A549 (cell line): ENCODE results near the gene MYOF. TPM values are rescaled to one million over a fixed set of nuclear protein-coding genes. Genes with fewer than 3 reads are reported as not detected.

ENCODE experiments used
- ATAC-seq, 2 experiments: fragments of 200-7000 bp in 1 of 2; fragments of >200 bp in 1 of 2; cut with Nextera tagmentation in 1 of 2; cut with Tn5 transposase in 1 of 2; 3 replicates each; pipeline versions ENCODE4 v1.8.0 to v1.9.1; 2018 to 2020; ENCODE audit warnings: mild to moderate bottlenecking in 1 of 2, moderate library complexity in 1 of 2
- CTCF ChIA-PET: fragments of 300-600 bp; sonication (Branson Sonifier 250); formaldehyde crosslinking; extraction: SDS; loops from one replicate; lab custom pipeline; 2021; ENCODE audit warnings: antibody characterized with exemption, inconsistent platforms; lab: Yijun Ruan, JAX
- POLR2A ChIA-PET: fragments of 350-600 bp; formaldehyde crosslinking; extraction: SDS; loops from one replicate; lab custom pipeline; 2021; ENCODE audit warnings: antibody characterized with exemption, inconsistent platforms; lab: Yijun Ruan, JAX
- DNase-seq, 2 experiments: peaks; one replicate each; pipeline versions ENCODE4 v3.0.0 to v3.0.0-alpha.2; 2011 to 2016; ENCODE audit warnings: low read depth in 1 of 2, low spot score in 1 of 2
- FAIRE-seq: peaks from 2 replicates; lab custom pipeline; 2011; peaks lifted over from hg19 to GRCh38; lab: Jason Lieb, UNC
- H3K27ac ChIP-seq, 2 experiments: fragments of >200 bp; sonication (Bioruptor Twin); formaldehyde crosslinking; 3 replicates each; pipeline ENCODE4 v1.5.1; 2016 to 2017
- H3K4me1 ChIP-seq: fragments of >200 bp; sonication (Bioruptor Twin); formaldehyde crosslinking; 3 replicates; pipeline ENCODE4 v1.6.1; 2016
- H3K4me2 ChIP-seq: fragments of >200 bp; sonication (Bioruptor Twin); formaldehyde crosslinking; 3 replicates; pipeline ENCODE4 v1.6.1; 2016
- H3K4me3 ChIP-seq: fragments of >200 bp; sonication (Bioruptor Twin); formaldehyde crosslinking; 3 replicates; pipeline ENCODE4 v1.5.1; 2016
- H3K9me3 ChIP-seq: fragments of >200 bp; sonication (Bioruptor Twin); formaldehyde crosslinking; 3 replicates; pipeline ENCODE4 v1.6.1; 2016
- BHLHE40 ChIP-seq: IDR thresholded peaks from 2 replicates; pipeline ENCODE4 v1.6.1; 2012; ENCODE audit warnings: low read depth, low read length, inconsistent platforms
- CEBPB ChIP-seq, 2 experiments: fragments of >200 bp in 1 of 2; sonication (Bioruptor Twin) in 1 of 2; formaldehyde crosslinking in 1 of 2; IDR thresholded peaks; 2 replicates each; pipeline ENCODE4 v1.6.1; 2012 to 2016
- CHD2 ChIP-seq: fragments of 150-350 bp; IDR thresholded peaks from 2 replicates; pipeline ENCODE4 v1.6.1; 2014; ENCODE audit warnings: low read length; ENCODE audit not compliant: partially characterized antibody
- EHF ChIP-seq: fragments of 250-450 bp; sonication (Bioruptor Pico); IDR thresholded peaks from 2 replicates; pipeline ENCODE4 v1.5.0; 2020; ENCODE audit warnings: mild to moderate bottlenecking
- EP300 ChIP-seq, 2 experiments: fragments of >200 bp; sonication (Bioruptor Twin); formaldehyde crosslinking; IDR thresholded peaks; 2 replicates in 1 of 2; 3 replicates in 1 of 2; pipeline ENCODE4 v1.6.1; 2016 to 2017
- FOSB ChIP-seq: fragments of 250-450 bp; sonication (Bioruptor Pico); IDR thresholded peaks from 2 replicates; pipeline ENCODE4 v1.5.0; 2020; ENCODE audit warnings: mild to moderate bottlenecking, moderate library complexity
- FOSL2 ChIP-seq, 2 experiments: fragments of 450-650 bp in 1 of 2; fragments of >200 bp in 1 of 2; sonication (Bioruptor Twin) in 1 of 2; formaldehyde crosslinking; IDR thresholded peaks; 2 replicates each; pipeline versions ENCODE4 v1.5.0 to v1.6.1; 2016 to 2020; ENCODE audit warnings: mild to moderate bottlenecking in 1 of 2, moderate library complexity in 1 of 2
- FOXS1 ChIP-seq: fragments of 250-450 bp; sonication (Bioruptor Pico); IDR thresholded peaks from 2 replicates; pipeline ENCODE4 v1.5.0; 2020; ENCODE audit warnings: mild to moderate bottlenecking, moderate library complexity
- GATA3 ChIP-seq: IDR thresholded peaks from 2 replicates; pipeline ENCODE4 v1.6.1; 2012; ENCODE audit warnings: borderline replicate concordance
- HEYL ChIP-seq: fragments of 250-450 bp; sonication (Bioruptor Pico); IDR thresholded peaks from 2 replicates; pipeline ENCODE4 v1.8.0; 2021; ENCODE audit warnings: mild to moderate bottlenecking, moderate library complexity
- HOXB13 ChIP-seq: fragments of 250-450 bp; sonication (Bioruptor Pico); IDR thresholded peaks from 2 replicates; pipeline ENCODE4 v1.5.0; 2020; ENCODE audit warnings: low read depth, mild to moderate bottlenecking, moderate library complexity
- HOXB5 ChIP-seq: fragments of 250-450 bp; sonication (Bioruptor Pico); IDR thresholded peaks from 2 replicates; pipeline ENCODE4 v1.5.0; 2020; ENCODE audit warnings: mild to moderate bottlenecking, moderate library complexity
- JUN ChIP-seq, 2 experiments: fragments of >200 bp; sonication (Bioruptor Twin); formaldehyde crosslinking; IDR thresholded peaks; 2 replicates in 1 of 2; 3 replicates in 1 of 2; pipeline ENCODE4 v1.6.1; 2016 to 2017
- JUNB ChIP-seq: fragments of >200 bp; sonication (Bioruptor Twin); formaldehyde crosslinking; IDR thresholded peaks from 2 replicates; pipeline ENCODE4 v1.6.1; 2016
- NR3C1 ChIP-seq: fragments of >200 bp; sonication (Bioruptor Twin); formaldehyde crosslinking; IDR thresholded peaks from 3 replicates; pipeline ENCODE4 v1.6.1; 2017
- RAD21 ChIP-seq, 2 experiments: fragments of >200 bp in 1 of 2; sonication (Bioruptor Twin) in 1 of 2; formaldehyde crosslinking in 1 of 2; IDR thresholded peaks in 1 of 2; conservative IDR thresholded peaks in 1 of 2; 2 replicates in 1 of 2; 3 replicates in 1 of 2; pipeline ENCODE4 v1.6.1; 2012 to 2018; ENCODE audit warnings: inconsistent platforms in 1 of 2
- RCOR1 ChIP-seq: fragments of 150-350 bp; IDR thresholded peaks from 2 replicates; pipeline ENCODE4 v1.6.1; 2014; ENCODE audit warnings: antibody characterized with exemption, low read length, low read depth
- RFX5 ChIP-seq: fragments of 450-650 bp; IDR thresholded peaks from 2 replicates; pipeline ENCODE4 v1.7.1; 2014; ENCODE audit warnings: antibody characterized with exemption, mild to moderate bottlenecking, moderate library complexity
- SMC3 ChIP-seq: fragments of >200 bp; sonication (Bioruptor Twin); formaldehyde crosslinking; IDR thresholded peaks from 3 replicates; pipeline ENCODE4 v1.6.1; 2018; ENCODE audit warnings: inconsistent platforms
- TFCP2L1 ChIP-seq: fragments of 250-450 bp; sonication (Bioruptor Pico); IDR thresholded peaks from 2 replicates; pipeline ENCODE4 v1.5.0; 2021; ENCODE audit warnings: mild to moderate bottlenecking
- TP53 ChIP-seq: fragments of 250-450 bp; sonication (Bioruptor Pico); IDR thresholded peaks from 2 replicates; pipeline ENCODE4 v1.5.0; 2021; ENCODE audit warnings: mild to moderate bottlenecking, moderate library complexity
- ZFP36 ChIP-seq: fragments of 450-650 bp; IDR thresholded peaks from 2 replicates; pipeline ENCODE4 v1.6.1; 2014; ENCODE audit warnings: borderline replicate concordance; ENCODE audit not compliant: partially characterized antibody
- ZNF302 ChIP-seq: fragments of 250-450 bp; sonication (Bioruptor Pico); IDR thresholded peaks from 2 replicates; pipeline ENCODE4 v1.9.0; 2021; ENCODE audit warnings: inconsistent platforms, mild to moderate bottlenecking, moderate library complexity
- ZSCAN20 ChIP-seq: fragments of 250-450 bp; sonication (Bioruptor Pico); IDR thresholded peaks from 2 replicates; pipeline ENCODE4 v1.8.0; 2022; ENCODE audit warnings: mild to moderate bottlenecking, moderate library complexity
- WGBS: methylation state at CpG from one replicate; pipeline ENCODE4 v1.1.6; 2017; ENCODE audit errors: missing lambda C conversion rate; 5-methylcytosine and 5-hydroxymethylcytosine counted together
- polyA plus RNA-seq, 4 experiments: library from polyadenylated mRNA; depleted of rRNA in 3 of 4; stranded (reverse); fragments of >200 nt; fragmentation: RNase III in 1 of 4; extraction: RNeasy Plus Mini Kit Qiagen cat#74134 plus additional on column Dnase treatment in 1 of 4; gene quantifications; 2 replicates in 3 of 4; 3 replicates in 1 of 4; pipeline ENCODE4 v1.2.3, GENCODE V29; 2011 to 2017
- TF ChIP-seq, protein P1 (sequence below): fragments of 450-650 bp; IDR thresholded peaks from 2 replicates; pipeline ENCODE4 v1.6.1; 2014; ENCODE audit warnings: antibody characterized with exemption
- TF ChIP-seq, protein P2 (sequence below): fragments of >200 bp; sonication (Bioruptor Twin); formaldehyde crosslinking; IDR thresholded peaks from 3 replicates; pipeline ENCODE4 v1.6.1; 2016
- TF ChIP-seq, protein P3 (sequence below): fragments of 250-450 bp; sonication (Bioruptor Pico); IDR thresholded peaks from 2 replicates; pipeline ENCODE4 v1.5.0; 2020; ENCODE audit warnings: low read depth, mild to moderate bottlenecking, moderate library complexity
- TF ChIP-seq, protein P4 (sequence below): fragments of 250-450 bp; sonication (Bioruptor Pico); IDR thresholded peaks from 2 replicates; pipeline ENCODE4 v1.5.0; 2021; ENCODE audit warnings: mild to moderate bottlenecking, moderate library complexity, borderline replicate concordance

The MYOF gene
- polyA plus RNA-seq, 2 of the 4 experiments (the other 2 are of a cell fraction): 190 to 265 TPM

DNA sequence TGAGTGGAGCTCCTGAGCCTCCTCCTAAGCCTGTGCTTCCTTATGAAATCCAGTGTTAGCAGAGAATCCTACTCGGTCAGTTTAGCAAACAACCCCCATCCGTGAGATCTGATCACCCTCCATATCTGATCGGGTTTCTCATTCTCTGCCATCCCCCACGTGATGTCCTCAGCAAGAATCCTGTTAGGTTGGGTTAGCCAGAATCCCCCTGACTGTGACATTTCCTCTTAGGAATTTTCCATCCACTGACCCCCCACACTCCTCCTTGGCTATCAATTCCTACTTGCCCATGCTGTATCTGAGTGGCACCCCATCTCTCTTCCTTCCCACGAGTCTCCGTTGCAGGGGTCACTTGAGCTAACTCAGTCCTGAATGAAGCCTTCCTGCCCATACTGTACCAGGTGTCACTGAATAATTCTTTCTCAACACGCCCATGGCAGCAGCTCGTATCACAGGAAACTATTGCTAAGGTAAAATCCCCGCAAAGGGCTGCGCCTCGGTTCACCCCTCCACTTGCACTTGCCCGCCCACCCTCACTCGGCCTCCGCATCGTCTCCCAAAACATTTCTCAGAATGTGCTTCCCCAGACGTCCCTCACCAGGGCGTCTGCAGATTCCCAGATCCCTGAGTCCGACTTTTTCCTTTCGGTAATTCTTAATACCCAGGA, 44.1 kb downstream of the MYOF start:
- DNase-seq: peak in 1 of 2 experiments; percentile 45
- CTCF ChIA-PET: interaction anchor here (0.9 to 12.3 kb wide), 14 partner anchors 9 to 79 kb away, joined by 3 to 83 read pairs (median 4); partner anchors contain the start of gene MYOF
- TF ChIP-seq FOSB (no peak), HOXB5 (CRISPR knock-in tag) (0 out of 2 replicates have a peak, but pooled peaks have one; percentile 10), HEYL (CRISPR knock-in tag) (0 out of 2 replicates have a peak, but pooled peaks have one; percentile 1)
- TF ChIP-seq, protein P1, sequence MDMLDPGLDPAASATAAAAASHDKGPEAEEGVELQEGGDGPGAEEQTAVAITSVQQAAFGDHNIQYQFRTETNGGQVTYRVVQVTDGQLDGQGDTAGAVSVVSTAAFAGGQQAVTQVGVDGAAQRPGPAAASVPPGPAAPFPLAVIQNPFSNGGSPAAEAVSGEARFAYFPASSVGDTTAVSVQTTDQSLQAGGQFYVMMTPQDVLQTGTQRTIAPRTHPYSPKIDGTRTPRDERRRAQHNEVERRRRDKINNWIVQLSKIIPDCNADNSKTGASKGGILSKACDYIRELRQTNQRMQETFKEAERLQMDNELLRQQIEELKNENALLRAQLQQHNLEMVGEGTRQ: peak; percentile 47
- H3K9me3 ChIP-seq: no peaks in the 10 kb centered on the region
- H3K4me3 ChIP-seq: no peak overlapping the region
- 69% methylated on average over 19 of the region's 19 CpGs for WGBS
- H3K4me2 ChIP-seq: peak overlapping the region; percentile 83
- no peak for FAIRE-seq
- peak overlapping the region; percentile 97 to 98 for H3K27ac ChIP-seq
- POLR2A ChIA-PET: interaction anchor here (1.1 to 3.2 kb wide), 10 partner anchors 8 to 44 kb away, joined by 3 to 36 read pairs (median 16); partner anchors contain the start of gene MYOF
- ATAC-seq: peak in 1 of 2 experiments; percentile 3; a peak in 4 of 6 replicates
- peaks cover 93% of the 10 kb centered on the region for H3K4me1 ChIP-seq

DNA sequence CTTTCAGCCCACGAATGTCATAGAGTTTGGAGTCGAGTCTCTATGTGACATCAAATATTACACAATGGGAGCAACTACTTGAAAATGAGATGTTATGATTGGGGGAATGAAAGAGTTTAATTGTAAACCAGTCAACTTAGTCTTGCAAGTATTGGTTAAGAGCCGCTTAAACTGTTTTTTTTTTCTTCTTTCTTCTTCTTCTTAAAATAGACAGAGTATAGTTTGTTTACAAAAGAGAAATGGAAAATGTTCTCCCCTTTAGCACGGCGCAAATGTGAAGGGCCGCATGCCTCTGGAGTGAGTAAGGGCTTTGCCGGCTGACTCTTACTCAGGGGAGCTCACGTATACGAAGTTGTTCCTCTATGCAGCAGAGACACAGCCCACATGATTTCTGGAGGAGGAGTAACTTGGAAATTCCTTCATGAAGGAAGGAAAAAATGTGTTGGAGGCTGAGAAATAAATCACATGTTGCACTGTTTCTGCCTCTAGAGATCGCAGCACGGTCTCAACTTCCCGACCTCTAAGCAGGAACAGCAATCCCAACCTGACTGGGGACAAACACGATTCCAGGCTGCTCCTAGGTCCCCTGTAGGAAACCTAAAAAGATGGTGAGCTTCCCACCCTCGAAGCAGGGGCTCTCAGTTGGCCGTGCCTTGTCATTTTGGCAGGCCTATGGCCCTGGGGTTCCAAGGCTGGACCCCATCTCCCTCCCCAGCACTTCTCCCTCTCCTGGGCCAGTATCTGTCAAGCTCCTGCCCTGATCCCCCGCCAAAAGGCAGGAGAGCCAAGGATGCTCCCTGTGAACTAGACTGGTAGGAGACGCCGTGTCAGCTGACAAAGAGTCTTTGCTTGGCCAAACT, 44.8 kb downstream of the MYOF start:
- Histone ChIP-seq H3K4me3 (peak overlapping the region; percentile 13; the same call in 2 of the 3 replicates), H3K27ac (peak overlapping the region; percentile 97 to 98), H3K4me2 (peak overlapping the region; percentile 83), H3K9me3 (no peaks in the 10 kb centered on the region), H3K4me1 (peaks cover 93% of the 10 kb centered on the region)
- ChIA-PET CTCF (interaction anchor here (0.7 to 12.3 kb wide), 16 partner anchors 8 to 243 kb away, joined by 3 to 83 read pairs (median 4); partner anchors contain the start of gene MYOF), POLR2A (interaction anchor here (0.6 to 3.2 kb wide), 14 partner anchors 9 to 965 kb away, joined by 3 to 36 read pairs (median 9); partner anchors contain the start of gene MYOF)
- ATAC-seq (peak; percentile 93 to 94), FAIRE-seq (peak; percentile 51), DNase-seq (peak; percentile 89 to 96)
- 12% methylated on average over 17 of the region's 18 CpGs for WGBS
- TF ChIP-seq HOXB13 (CRISPR knock-in tag) (peak; percentile 92), TP53 (peak; percentile 90), HEYL (CRISPR knock-in tag) (peak; percentile 83; the same call in 1 of the 2 replicates), GATA3 (peak; percentile 86), NR3C1 (no peak), EP300 (IDR thresholded peaks at IDR 0.05) (peak in 1 of 2 experiments; percentile 52; a peak in 2 of 5 replicates), RFX5 (no peak), TFCP2L1 (CRISPR knock-in tag) (0 out of 2 replicates have a peak, but pooled peaks have one; percentile 49), ZSCAN20 (CRISPR knock-in tag) (peak; percentile 21), JUNB (peak; percentile 87), CEBPB (IDR thresholded peaks at IDR 0.05) (peak; percentile 88 to 93), BHLHE40 (peak; percentile 57), JUN (IDR thresholded peaks at IDR 0.05) (peak; percentile 78 to 93; a peak in 3 of 5 replicates), EHF (CRISPR knock-in tag) (peak; percentile 82), RCOR1 (no peak), ZNF302 (CRISPR knock-in tag) (peak; percentile 71; the same call in 1 of the 2 replicates), FOXS1 (peak; percentile 60; the same call in 1 of the 2 replicates), CHD2 (no peak), RAD21 (conservative IDR thresholded peaks at IDR 0.05 in 1 of 2, IDR thresholded peaks at IDR 0.05 in 1 of 2) (peak in 1 of 2 experiments; percentile 22; a peak in 3 of 5 replicates), ZFP36 (no peak), SMC3 (peak; percentile 8; the same call in 1 of the 3 replicates), FOSL2 (IDR thresholded peaks at IDR 0.05) (peak; percentile 68; the same call in 1 of the 2 replicates), FOSL2 (CRISPR knock-in tag; IDR thresholded peaks at IDR 0.05) (peak; percentile 94)
- TF ChIP-seq, protein P2, sequence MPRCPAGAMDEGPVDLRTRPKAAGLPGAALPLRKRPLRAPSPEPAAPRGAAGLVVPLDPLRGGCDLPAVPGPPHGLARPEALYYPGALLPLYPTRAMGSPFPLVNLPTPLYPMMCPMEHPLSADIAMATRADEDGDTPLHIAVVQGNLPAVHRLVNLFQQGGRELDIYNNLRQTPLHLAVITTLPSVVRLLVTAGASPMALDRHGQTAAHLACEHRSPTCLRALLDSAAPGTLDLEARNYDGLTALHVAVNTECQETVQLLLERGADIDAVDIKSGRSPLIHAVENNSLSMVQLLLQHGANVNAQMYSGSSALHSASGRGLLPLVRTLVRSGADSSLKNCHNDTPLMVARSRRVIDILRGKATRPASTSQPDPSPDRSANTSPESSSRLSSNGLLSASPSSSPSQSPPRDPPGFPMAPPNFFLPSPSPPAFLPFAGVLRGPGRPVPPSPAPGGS: no peak
- TF ChIP-seq, protein P3, sequence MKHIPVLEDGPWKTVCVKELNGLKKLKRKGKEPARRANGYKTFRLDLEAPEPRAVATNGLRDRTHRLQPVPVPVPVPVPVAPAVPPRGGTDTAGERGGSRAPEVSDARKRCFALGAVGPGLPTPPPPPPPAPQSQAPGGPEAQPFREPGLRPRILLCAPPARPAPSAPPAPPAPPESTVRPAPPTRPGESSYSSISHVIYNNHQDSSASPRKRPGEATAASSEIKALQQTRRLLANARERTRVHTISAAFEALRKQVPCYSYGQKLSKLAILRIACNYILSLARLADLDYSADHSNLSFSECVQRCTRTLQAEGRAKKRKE (CRISPR knock-in tag): peak; percentile 85
- TF ChIP-seq, protein P1: peak; percentile 79
- TF ChIP-seq, protein P4, sequence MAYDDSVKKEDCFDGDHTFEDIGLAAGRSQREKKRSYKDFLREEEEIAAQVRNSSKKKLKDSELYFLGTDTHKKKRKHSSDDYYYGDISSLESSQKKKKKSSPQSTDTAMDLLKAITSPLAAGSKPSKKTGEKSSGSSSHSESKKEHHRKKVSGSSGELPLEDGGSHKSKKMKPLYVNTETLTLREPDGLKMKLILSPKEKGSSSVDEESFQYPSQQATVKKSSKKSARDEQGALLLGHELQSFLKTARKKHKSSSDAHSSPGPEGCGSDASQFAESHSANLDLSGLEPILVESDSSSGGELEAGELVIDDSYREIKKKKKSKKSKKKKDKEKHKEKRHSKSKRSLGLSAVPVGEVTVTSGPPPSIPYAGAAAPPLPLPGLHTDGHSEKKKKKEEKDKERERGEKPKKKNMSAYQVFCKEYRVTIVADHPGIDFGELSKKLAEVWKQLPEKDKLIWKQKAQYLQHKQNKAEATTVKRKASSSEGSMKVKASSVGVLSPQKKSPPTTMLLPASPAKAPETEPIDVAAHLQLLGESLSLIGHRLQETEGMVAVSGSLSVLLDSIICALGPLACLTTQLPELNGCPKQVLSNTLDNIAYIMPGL (CRISPR knock-in tag): no peak
